Stimulated activated CD4-positive, alpha-beta T cell treated with anti-CD3 and anti-CD28 coated beads, Interleukin-4, amount 100 ng/mL, for 48 hours (primary cell): ENCODE results near the gene TBC1D2B.

Experiments used
- DNase-seq, 2 donors: peaks; one replicate each; pipeline ENCODE4 v3.0.0-alpha.2; 2020; ENCODE audit warnings: low read depth in 2 of 2

Gene TBC1D2B

DNA sequence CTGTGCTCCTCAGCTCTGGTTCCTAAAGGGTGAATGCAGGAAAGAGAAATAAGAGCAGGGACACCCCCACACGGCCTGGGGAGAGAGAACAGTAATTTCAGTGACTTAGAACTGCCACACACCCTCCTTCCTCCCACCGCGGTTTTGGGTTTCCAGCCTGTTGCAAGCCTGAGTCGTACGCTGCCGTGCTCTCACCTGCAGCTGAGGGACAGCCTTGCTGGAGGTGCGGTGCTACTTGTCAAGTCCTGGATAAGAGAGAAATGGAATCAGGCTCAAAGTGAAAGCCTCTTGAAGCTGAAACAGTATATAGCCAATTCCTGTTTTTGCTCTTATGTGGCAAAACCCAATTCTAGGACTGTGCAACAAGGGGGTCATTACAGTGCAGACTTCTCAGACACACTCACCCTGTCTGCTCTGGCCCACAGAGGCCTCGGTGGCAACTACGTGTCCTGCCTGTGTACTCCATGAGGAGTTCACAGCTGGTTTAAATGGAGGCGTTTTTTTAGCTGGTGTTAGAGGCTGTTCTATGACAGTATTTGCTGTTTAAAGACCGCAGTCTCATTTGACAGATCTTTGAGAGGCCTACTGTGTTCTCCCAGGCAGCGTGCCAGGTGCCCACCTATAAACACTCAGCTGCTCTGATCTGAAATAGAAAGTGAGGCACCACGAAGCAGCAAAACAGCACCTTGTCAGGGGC lies 42.9 kb downstream of the TBC1D2B start:
- DNase-seq = peak; percentile 66 to 81

DNA sequence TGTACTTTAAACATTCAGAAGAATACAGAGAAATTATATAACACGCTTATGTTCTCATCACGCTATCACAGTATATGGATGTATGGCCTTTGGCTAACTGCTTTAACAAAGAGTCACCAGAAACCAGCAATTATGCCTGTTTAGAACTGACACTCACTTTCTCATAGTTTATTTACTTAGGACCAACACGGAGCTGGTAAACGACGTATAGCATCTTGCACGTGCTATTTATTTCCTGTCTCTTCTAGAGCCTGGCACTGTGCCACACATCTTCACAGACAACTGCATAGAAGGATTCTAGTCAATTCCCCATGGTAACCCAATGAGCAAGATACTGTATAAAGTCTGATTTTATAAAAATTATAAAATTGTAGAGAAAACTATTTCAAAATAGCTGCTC lies 43.6 kb downstream of the TBC1D2B start:
- no peak for DNase-seq

DNA sequence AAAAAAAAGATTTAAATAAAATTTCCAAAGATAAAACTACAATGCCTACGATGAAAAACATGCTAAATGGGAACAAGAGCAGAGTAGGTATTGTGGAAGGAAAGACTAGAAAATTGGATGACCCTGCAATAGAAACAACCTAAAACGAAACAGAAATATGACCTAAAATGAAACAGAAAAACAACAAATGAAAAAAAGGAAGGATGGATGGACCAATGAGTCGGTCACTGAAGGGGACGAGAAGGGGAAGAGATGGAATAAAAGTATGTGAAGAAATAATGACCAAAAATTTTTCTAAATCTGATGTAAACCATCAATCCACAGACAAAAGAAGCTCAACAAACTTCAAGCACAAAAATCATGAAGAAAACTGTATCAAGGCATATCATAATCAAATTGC lies 44.8 kb downstream of the TBC1D2B start:
- no peak for DNase-seq

DNA sequence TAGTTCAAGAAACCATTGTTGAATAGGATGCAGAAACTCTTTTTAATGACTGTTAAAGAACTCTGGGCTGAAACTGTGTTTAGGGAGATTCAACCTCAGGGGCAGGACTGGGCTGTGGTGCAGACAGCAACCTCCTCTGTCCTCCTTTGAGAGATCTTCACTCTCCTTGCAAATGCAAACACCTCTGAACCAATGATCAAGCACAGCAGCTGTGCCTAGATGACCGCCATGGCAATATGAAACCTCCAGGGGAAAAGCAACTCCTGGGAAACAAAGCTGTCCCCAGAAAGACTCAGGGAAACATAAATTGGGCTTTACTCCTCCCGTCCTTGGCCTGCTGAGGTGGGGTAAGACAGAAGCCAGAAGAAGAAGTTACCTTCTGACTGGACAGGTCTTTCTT lies 52.6 kb downstream of the TBC1D2B start:
- DNase-seq = no peak

DNA sequence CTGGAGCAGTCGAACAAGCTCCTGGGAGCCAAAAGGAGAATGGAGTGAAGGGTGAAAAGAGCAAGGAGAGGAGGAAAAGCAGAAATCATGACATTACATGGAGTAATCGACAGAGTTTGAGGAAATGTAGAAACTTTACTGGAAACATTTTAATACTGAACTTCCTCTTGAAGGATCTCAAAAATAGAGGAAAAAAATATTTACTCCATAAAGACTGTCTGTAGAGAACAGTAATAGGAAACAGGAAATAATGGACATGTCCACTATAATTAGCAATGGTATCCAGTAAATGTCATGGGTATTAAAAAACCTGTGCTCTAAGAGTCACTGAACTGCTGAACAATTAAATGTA lies 53.0 kb downstream of the TBC1D2B start:
- DNase-seq = no peak

DNA sequence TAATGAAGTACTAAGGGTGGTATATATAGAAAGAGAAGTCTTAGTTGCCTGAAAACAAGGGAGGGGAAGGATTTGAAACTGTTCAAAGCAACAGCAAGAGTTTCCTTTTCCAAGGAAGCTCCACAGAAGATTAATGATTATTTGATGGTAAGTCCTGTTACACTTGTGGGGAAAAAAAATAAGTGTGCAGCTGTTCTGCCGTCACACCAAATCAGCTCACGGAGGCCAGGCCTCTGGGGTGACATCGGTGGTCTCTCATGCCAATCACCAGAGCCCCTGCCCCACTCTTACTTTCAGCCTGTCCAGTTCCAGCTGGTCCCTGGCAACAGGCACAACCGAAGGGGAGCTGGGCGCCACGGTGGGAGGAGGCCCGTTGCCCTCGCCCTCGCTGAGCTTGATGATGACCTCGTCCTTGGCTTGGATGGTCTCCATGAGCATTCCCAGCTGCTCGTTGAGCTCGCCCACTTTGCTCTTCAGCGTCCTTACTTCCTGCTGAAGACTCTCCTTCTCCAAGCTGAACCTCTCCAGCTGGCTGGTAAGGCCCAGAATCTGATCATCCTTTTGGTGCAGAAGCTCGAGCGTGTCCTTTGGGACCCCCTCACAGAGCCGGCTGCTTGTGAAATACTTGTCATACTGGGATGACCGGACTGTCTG lies 53.5 kb downstream of the TBC1D2B start:
- DNase-seq = no peak

DNA sequence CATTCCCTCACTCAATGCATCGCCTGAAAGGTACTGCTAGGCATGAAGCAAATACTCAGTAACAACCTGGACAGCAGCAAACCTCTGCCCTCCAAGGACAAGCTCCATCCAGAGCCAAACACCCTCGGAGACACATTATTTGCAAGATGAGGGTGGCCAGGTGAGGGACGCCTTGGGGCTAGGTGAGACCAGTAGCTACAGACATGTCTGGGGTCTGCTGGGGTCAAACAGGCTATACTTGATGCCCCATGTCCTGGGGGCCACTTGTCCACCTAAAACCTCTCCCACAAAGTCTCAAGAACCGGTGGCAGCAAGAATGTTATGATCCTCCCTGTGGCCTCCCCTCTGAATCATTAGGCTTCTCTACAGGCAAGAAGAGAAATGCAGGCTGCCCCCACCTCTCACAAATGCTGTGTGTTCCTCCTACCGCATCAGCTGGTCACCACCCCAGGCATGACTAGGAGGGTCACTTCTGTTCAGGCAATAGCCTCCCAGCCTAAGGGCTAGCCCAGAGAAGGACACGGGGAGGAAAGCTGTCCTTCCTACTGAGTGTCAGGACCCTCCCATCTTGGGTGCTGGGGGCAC lies 54.3 kb downstream of the TBC1D2B start:
- no peak for DNase-seq

DNA sequence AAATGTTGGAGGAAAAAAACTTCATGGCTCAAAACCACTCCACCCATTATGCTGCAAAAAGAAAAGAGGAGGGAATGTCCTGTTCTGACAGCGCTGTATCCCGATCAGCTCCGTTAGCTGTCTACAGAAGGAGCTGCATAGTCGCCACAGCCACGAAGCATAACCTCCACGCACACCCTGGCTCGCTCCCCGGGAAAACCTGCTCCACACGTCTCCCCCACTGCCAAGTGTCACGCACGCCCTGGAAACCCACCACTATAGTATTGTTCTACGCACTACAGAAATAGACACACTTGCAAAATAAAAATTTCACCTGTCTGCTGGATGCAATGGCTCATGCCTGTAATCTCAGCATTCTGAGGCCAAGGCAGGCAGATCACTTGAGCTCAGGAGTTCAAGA lies 55.8 kb downstream of the TBC1D2B start:
- DNase-seq = no peak

DNA sequence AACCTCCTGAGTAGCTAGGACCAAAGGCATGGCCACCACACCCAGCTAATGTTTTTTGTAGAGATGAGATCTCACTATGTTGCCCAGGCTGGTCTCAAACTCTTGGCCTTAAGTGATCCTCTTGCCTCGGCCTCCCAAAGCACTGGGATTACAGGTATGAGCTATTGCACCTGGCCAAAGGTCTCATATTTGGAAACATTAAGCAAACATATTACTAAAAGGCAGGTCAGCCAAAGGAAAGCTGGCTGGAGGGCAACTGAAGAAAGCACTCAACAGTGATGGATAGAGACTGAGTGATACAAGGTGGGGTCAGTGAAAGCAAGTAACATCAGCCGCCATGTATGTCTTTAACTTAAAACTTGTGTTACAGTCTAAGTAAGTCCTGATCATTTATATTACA lies 57.5 kb downstream of the TBC1D2B start:
- no peak for DNase-seq

DNA sequence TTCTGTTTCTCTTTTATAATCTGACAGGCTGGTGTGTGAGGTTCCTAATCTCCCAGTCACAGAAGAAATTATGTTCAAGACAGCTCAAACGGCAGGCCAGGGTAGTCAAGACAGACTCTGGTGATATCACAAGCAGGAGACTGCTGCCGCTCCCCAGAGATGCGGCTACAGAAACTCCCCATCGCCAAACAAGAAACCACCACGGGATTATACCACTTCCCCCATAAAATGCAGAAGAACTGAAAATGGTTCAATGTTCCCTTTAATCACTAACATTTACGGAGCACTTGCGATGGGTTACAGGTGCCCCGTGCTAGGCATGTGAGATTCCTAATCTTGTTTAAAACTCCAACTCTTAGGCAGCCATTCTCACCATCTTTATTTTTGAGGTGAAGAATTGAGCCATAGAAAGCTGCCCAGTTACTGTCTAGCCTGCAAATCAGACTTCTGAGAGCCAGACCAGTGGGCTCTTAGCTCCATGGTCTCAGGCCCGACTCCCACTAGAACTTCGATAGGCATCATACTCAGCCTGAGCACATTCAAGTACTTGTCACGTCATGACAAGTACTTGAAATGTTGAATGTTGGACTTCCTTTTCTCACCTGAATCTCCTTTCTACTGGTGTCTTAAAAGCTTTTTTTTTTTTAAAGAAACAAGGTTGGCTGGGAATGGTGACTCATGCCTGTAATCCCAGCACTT lies 58.4 kb downstream of the TBC1D2B start:
- DNase-seq = no peak

DNA sequence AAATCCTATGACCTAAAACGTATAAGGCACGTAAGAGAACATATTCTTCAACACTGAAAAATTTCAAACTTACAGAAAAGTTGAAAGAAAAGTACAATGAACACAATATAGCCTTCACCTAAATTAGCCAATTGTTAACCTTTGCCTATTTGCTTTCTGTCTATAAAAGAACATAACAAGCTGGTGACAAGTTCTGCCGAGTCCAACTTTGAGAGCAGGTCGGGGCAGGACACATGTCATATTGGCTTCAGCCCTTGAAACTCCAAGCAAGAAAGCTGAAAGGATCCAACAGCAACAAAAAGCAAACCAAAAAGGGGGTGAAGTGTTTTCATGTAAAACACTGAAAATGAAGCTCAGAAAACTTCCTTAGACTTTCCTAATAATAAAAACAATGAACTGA lies 59.1 kb downstream of the TBC1D2B start:
- DNase-seq = no peak

DNA sequence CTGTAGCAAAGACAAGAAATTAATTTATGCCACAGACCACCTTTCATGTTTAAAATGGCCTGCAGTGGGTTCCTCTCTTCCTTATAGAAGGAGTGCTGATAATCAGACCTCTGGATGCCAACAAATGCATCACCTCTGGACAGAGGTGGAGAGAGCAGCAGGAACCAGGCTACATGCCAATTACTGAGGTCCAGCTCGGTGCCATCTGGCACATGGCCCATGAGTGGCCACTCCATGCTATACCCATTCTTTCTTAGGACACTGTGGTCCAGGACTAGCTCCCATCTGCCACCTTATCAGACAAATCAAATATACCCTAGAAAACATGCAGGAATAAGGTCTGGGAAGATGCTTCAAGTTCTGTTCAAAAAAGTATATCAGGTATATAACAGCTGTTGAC lies 60.7 kb downstream of the TBC1D2B start:
- no peak for DNase-seq

DNA sequence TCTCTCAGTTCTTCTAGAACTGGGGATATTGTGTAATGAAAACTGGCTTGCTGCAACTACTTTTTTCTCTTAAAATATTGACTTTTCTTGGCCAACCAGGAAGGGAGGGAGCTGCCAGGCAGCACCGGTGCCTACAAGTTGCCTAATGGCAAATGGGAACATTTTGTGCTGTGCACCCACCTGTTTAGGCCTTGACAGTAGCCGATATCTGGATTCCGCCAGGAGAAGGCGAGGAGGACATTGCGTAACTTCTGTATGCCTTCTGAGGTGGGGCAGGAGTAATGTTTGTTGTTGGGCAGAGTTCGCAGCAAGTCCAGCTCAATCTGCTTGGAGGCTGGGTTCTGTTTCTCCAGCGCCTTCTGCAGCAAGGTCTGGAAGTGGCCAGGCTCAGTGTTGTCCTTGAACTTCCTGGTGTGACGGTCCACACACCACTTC lies 64.9 kb downstream of the TBC1D2B start:
- DNase-seq = no peak

DNA sequence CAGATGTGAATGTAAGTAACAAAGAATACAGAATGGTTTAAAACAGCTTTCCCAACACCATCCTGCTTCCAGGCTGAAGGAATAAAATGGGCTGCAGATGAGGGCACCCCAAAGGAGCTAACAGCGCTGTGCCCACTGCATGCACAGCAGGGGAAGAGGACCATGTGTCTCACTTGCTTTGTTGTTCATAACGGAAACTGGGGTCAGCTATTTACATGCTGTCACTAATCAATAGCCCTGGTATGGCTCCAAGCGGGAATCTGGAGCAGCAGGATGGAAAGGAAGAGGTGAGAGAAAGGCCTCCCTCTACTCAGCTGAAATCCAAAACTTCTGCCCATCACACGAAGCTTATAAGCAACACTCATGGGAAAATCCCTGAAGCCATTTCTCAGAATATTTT lies 67.4 kb downstream of the TBC1D2B start:
- DNase-seq = no peak

DNA sequence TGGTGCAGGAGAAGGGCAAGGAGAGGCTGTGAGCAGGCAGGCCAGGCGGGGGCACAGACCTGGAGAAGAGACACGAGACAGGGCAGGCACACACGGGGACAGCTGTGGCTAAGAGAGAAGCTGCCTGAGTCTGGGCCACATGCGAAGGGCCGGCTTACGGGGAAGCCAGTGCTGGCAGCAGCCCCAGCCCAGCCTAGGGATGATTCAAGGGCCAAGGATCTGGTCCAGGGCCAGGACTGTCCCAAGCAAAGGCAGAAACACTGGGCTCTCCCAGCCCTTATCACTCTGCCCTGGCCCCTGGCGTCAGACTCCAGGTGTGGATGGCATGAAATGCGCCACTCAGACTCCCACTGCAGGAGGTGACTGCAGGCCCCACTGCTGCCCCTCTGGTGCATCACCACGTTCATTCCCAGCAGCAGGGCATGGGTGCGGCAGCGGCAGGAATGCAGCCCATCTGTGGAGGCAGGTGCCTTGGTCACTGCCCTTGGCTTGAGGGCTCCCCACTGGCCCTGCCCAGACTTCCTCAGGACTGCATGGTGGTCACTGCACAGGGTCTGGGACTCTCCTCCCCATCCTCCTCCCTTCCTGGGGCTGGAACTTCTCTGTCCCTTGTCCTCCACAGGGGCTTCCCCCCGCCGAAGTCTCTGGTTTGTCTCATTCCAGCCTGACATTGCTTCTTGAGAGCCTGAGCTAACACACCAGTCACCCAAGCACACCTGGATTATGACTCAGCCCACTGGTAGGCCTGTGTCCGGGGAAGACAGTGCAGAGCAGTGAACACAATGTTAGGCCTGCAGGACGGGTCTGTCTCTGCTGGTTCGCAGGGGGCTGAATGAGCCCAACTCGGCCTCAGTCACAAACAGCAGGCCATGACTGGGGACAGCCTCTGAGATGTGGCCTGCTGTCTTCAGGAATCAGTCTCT lies 69.3 kb downstream of the TBC1D2B start:
- no peak for DNase-seq

DNA sequence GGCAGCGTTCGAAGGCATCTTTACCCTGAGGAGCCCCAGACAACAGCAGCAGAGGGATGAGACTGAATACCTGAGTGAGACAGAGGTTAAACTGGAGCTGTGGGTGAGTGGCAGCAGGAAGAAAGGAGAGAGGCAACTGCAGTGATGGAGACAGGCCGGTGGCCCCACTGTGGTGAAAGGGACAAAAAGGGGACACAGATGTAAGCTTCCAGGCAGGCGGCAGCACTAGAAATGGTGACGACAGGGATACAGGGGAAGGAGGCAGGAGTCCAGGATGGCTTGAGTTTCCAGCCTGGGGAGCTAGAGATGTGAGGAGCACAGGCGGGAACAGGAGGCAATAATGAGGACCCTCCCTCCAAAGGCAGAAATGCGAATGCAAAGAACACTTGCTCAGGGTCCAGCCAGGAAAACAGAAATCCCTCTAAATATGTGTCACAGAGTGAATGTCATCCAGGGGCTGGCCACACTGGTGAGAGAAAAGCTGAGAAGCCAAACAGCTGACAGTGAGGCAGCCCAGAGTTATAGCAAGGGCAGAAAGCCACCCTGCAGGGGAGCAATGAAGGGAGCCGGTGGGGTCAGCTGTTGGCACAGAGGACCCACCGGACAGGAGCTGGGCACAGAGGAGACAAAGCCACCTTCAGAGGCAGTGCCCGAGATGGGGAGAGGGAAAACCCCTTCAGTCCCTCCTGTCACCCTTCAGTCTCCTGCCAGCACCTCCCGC lies 70.1 kb downstream of the TBC1D2B start:
- DNase-seq = no peak

DNA sequence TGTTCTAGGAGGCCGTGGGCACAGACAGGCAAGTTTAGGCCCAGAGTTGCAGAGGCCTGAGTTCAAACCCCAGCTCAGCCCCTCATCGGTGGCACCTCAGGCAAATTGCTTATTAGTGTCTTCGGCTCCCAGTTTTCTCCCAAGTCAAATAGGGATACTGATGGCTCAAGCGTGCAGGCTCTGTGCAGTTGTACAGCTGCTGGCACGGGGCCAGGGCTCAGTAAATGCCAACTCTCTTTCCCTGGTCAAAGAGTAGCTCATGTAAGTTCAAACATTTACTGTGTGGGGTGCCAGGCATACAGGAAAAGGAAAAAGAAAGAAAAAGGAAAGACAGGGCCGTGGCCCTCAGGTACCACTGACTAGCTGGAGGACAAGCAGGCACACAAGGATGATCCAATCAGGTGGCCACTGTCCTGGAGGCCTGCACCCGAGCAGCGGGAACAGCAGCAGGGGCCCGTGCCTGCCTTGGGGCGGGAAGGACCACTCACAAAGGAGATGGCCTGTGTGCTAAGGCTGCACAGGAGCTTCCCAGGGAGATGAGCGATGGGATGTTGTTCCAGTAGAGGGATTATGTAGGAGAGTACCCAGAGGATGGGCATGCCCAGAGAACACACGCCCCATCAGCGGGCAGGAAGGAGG lies 70.8 kb downstream of the TBC1D2B start:
- no peak for DNase-seq

DNA sequence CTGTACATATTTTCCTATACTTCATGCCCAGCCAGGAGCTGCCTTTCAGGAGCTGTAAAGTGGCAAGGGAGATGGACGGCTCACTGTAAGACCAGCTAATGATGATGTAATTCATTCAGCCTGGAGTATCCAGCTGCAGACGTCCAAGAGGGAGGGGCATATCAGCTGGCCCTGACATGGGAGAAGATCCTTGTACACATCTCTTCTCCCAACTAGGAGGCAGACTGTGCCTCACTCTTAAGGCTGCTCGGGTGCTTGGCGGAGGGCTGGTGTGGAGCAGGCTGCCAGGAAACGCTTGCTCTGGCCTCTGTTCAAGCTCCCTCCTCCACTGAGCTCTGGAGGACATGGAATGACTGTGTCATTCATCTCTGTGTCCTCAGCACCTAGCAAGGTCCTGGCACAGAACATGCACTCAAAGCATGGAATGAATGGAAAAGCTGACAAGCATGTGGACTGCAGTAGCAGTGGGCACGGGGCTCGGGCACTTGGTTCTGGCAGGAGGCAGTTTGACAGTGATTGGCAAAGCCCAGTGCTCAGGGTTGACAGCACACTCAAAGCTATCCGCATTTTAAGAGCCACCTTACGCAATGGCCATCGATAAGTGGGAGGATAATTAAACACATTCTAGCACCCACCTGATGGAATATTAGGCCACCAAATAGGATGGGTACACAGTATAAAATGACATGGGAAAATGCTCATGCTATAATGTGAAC lies 72.4 kb downstream of the TBC1D2B start:
- no peak for DNase-seq

DNA sequence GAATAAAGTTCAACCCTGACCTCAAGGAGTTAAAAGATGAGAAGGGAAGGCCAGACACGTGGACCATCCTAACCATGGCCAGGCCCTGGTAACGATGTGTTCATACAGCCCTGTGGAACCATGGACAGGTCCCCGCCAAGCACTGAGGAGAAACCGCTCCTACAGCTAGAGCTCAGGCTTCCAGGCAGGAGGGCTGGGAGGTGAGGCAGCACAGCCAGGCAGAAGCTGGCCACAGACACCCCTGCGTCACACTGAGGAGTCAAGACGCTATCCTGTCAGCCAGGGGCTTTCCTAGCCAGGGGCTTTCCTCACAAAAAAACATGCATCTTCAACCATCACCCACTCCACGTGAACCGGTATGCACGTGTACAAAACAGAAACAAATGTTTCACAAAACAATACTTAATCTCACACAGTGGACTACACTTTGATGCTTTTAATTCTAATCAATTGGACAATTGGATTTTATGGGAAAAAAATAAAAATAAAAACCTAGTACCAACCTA lies 73.2 kb downstream of the TBC1D2B start:
- no peak for DNase-seq

DNA sequence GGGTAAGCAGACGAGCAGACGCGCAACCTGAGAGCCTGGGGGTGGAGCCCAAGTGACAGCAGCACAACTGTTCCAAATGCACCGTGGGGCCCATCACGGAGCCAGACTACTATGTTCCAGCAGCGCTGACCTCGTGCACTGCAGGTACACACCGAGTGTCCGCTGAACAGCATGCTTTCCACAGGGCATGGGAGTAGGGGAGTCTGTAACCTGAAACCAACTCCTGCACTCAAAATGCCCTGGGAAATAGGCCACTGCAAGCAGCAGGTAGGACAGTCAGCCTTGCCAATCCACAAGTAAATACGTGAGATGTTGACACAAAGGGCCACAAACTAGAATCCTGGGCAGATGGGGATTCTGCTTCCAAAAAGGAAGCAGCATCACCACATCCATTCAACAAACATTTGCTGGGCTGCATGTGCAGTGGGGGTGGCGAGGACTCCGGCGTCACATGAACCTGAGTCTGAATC lies 73.9 kb downstream of the TBC1D2B start:
- no peak for DNase-seq
